GM19438 (cell line): Measurements from ENCODE around the gene KIAA0930.

Experiments used
- ATAC-seq: cut with Tn5 transposase; IDR thresholded peaks from one replicate; pipeline ENCODE4 v1.9.1; 2021; ENCODE audit warnings: low read depth; ENCODE audit not compliant: unreplicated experiment

Gene KIAA0930

GRCh38 chr22:45223304-45224117 is 17.2 kb downstream of the KIAA0930 start:
- ATAC-seq: no peak

DNA sequence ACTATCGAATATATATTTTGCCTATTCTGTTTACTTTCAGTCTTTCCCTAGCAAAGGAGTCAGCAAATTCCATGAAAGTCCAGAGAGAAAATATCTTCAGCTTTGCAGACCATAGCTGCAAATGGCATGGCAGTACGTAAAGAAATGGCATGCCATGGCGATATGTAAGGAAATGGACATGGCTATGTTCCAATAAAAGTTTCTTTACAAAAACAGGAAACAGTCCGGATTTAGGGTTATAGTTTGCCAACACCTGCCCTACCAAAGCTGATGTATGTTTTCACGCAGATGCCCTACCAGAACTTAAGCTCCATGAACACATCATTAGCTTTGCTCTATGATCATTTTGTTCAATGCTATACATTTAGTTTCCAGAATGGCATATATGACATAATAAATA is 19.5 kb downstream of the KIAA0930 start:
- ATAC-seq: no peak

DNA sequence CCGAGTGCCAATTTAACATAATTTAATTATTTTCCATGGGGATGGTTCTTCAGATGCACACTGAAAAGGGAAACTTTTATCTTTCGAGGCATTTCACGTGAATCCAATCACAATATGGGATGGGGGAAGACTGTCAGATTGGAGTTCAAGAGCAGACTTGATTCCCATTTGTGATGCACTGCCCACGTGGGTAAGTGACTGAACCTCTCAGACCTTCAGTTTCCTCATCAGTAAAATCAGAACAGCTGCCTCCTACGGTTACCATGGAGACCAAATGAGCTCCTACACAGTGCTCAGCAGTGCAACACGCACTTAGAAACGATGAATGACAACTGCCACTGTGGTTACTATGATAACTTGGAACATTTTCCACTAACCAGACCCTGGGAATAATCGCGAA is 21.7 kb downstream of the KIAA0930 start:
- no peak for ATAC-seq

GRCh38 chr22:45217806-45218205 is 22.9 kb downstream of the KIAA0930 start:
- ATAC-seq: no peak

GRCh38 chr22:45217345-45217744 is 23.3 kb downstream of the KIAA0930 start:
- ATAC-seq: no peak

DNA sequence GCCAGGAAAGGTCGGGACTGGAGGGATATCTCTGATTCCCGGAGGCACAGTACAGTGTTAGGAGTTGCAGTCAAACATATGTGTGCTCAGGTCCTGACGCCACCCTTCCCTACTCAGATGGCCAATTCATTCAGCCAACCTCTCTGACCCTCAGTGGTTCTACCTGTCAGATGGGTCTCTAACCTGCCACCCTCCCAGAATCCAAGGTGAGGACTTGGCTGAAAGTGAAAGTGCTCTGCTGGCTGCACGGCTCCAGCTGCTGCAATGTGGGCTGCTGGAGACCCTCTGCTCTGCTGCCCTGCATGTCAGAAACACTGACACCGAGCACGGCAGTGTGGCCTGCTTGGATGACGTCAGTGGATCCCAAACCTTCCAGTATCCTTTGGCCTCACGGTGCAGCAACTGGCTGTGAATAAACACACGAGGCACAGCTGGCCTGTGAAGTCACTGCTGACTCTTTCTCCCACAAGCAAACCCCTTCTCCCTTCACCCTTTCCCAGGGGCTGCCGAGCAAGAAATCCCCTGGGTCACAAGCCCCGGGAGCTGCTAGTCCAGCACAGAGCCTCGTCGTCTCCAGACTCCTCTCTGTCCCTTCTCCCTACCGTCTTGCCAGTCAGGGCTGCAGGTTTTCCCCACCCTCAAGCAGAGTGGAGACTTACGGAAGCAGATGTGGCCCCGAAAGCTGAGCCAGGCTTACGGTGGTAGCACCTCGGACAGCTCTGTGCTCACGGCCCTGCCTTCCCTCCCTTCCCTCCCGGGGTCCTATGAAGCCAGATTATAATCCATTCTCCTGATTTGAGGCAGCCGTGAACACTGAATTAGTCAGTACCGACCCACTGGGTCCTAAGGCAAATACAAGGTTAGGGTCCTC is 24.3 kb downstream of the KIAA0930 start:
- no peak for ATAC-seq

DNA sequence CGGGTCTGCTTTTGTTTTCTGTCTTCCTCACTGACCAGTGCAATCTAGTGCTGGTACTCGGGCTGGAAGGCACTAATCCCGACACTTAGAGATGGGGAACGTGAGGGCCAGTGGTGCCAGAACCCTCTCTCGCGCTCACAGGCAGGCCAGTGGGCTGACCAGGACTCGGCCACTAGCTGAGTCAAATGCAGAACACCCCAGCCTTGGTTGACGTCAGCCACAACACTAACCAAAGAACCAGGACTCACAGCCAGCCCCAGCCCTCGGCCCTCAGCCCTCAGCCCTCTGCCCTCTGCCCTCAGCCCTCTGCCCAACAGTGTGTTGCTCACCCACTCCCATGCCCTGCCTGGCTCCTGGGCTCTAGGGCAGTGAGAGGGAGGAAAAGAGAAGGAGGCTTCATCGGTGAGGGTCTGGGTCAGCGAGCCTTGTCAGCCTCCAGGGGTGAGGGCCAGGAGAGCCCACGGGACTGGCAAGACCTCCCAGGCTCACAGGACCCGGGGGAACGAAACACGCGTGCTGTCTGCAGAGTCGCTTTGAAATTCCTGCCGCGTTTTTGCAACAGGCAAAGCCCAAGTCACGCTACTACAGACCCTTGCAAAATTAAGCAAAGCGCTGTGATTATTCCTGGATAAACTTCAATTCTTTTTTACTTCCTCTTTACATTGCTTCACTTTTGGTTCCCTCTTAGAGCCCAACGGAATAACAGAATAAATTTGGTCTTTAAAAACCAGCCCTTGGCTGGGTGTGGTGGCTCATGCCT is 27.5 kb downstream of the KIAA0930 start:
- ATAC-seq: no peak

- no peak for ATAC-seq
Observed at GRCh38 chr22:45212306-45212709, 28.4 kb downstream of the KIAA0930 start.

GRCh38 chr22:45211848-45212247 is 28.8 kb downstream of the KIAA0930 start:
- ATAC-seq: no peak

DNA sequence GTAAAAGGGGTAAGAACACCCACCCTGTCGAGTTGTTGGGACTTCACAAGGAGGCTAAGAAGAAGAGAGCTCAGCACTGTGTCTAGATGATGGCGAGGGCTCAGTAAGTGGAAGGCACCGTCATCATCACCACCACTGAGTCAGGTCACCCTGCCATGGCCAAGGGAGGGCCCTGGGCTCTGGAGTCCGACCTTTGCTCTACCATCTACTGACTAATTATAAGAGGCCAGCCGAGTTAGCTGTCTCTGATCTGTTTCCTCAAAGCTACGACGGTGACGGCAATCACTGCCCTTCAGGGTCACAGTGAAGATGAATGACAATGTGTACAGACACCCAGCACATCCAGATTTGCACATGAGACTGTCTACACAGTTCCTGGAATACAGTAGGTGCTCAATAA is 29.3 kb downstream of the KIAA0930 start:
- no peak for ATAC-seq

GRCh38 chr22:45210991-45211390 is 29.7 kb downstream of the KIAA0930 start:
- ATAC-seq: no peak

- no peak for ATAC-seq
Observed at GRCh38 chr22:45210577-45210976, 30.1 kb downstream of the KIAA0930 start.

GRCh38 chr22:45210174-45210573 is 30.5 kb downstream of the KIAA0930 start:
- no peak for ATAC-seq

DNA sequence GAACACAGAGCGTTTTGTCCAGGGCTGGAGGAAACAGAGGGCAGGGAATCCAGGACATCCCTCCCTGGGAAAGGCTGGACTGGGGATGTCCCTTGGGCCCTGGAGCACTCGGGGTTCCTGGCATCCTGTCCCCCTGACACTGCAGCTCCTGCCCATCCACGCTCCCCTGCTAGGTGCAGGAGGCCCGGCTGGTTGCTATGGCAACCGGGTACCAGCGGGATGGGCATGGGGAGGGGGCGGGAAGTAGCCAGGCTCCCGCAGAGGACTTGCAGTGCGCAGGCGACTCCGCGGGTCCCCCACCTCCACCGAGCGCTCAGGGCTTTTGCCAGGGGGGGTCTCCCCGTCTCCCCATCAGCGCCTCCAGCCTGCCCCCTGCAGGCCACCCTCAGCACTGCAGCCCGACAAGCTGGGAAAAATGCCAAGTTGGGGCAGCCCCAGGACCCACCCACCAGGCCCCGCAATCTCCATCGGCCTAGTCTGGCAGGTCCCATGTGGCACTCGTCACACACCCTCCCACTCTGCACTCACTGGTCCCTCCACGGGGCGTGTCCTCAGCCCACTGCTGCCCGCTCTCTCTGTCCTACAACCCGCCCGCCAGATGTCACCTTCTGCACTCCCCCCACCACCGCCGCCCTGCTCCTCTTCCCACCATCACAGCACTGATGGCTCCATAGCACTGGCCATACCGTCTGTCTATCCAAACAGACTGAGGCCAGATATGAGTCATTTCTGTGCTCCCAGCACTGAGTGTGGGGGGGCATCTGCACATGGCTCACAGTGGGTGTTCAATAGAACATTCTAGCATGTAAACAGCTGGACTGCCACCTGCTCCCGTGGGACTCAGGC is 31.5 kb downstream of the KIAA0930 start:
- ATAC-seq: no peak

- ATAC-seq: no peak
Observed at GRCh38 chr22:45208696-45208992, 32.0 kb downstream of the KIAA0930 start.

GRCh38 chr22:45207981-45208664 is 32.6 kb downstream of the KIAA0930 start:
- ATAC-seq: no peak

GRCh38 chr22:45207533-45207932 is 33.2 kb downstream of the KIAA0930 start:
- no peak for ATAC-seq

DNA sequence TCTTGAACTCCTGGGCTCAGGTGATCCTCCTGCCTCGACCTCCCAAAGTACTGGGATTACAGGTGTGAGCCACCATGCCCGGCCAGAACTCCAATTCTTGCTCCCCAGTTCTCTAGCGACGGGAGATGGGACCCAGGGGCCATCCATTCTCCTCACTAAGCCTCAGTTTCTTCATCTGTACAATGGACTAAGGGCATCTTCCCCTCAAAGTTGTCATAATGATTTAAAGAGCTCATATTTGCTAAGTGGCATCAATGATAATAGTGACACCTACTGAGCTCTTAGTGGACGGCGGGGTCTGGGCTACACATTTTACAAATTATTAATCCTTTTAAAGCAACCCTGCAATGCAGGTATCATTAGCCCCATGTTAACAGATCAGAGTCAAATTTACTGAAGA is 34.5 kb downstream of the KIAA0930 start:
- ATAC-seq: no peak

DNA sequence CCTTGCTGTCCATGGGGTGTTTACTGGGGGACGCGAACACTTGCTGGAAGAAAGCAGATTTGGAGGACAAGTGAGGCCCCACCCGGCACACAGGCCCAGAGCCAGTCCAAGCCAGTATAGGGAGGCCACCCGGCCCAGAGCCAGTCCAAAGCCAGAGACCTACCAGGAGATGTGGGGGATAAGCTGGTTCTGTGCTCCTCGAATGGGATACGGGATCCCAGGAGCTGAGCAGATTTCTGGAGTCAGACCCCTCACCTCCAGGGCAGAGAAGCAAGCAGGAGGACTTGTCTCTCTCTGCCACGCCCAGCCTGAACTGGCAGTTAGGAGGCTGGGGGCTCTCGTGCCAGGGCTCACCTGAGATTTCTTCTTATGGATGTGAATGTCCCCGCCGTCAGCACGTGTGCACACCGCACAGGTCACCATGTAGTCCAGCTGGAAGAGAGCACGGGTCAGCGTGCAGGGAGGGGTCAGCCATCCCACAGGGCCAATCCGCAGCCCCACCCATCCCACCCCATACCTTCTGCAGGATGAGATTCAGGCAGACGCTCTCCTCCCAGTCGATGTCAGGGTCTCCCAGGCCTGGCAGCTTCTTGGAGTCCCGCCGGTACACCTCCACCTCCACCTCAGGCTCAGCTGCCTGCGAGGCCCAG is 35.3 kb downstream of the KIAA0930 start:
- no peak for ATAC-seq
